GM19240 (cell line): ENCODE results near the gene ZNF593OS.

Experiments used
- DNase-seq: peaks from one replicate; pipeline ENCODE4 v3.0.0; 2011; ENCODE audit warnings: low spot score; ENCODE audit not compliant: insufficient read length

Gene ZNF593OS

DNA sequence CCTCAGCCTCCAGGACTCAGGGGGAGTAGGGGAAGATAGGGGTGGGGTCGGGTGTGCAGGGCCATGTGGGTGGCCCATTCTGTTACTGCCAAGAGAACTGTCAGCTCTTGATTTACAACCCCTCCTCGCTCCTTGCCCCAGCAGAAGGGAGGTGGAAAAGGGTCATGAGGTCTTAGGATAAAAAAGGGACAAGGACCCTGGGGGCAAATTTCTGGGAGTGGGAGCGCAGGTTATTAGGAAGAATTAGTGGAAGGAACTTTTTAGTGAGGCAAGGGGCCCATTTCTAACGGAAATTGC lies 11.9 kb downstream of the ZNF593OS start:
- DNase-seq, result no peak

GRCh38 chr1:26158908-26159742 lies 12.5 kb downstream of the ZNF593OS start, which contains the start of gene FAM110D:
TSS of gene FAM110D (plus strand) at chr1:26159079. CDS start at chr1:26161292, 2,213 bp downstream.
- no peak for DNase-seq

DNA sequence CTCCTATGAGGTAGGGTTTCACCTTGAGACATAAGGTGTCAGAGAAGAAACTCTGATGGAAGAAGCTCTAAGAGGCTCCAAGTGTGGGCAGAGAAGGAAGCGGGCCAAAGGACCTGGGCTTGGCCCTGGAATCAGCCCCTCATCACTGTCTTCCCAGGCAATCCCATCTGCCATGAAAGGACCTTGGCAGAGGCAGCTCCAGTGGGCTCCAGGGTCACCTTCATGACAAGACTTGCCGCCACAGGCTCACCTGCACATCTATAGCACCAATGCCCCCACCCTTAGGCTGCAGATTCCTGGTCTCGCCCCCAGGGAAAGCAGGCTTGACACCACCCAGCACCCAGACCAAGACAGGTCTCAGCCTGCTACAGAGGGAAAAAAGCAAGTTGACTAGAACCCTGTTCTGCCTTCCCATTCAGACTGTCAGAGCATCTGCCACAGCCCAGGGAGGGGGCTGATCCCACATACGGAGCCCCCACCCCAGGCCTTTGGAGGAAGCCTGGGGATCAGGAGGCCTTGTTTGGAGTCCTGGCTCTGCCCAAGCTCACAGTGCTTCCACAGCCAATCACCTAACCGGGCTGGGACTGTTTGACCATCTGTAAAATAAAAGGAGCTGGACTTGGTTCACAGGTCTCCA lies 13.2 kb downstream of the ZNF593OS start:
- DNase-seq, result no peak

GRCh38 chr1:26156285-26157038 lies 15.2 kb downstream of the ZNF593OS start:
- no peak for DNase-seq

GRCh38 chr1:26155370-26156284 lies 16.0 kb downstream of the ZNF593OS start:
- no peak for DNase-seq

DNA sequence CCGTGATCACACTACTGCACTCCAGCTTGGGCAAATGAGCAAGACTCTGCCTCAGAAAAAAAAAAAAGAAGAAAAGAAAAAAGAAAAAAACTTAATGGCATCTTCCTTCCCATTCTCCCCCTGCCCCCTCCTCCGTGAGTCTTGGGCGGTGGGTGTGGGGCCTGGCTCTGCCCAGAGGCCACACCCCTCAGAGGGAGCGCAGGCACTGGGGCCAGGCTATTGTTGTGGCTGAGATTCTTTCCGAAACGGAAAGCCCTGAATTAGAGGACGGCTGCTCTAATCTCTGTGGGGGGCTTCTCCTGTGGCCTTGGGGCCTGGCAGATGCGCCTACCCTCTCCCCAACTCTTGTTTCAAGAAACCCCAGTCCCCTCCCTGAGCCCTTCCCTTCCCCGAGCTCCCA lies 16.9 kb downstream of the ZNF593OS start:
- DNase-seq, result no peak

GRCh38 chr1:26153966-26154532 lies 17.6 kb downstream of the ZNF593OS start:
- DNase-seq, result no peak

DNA sequence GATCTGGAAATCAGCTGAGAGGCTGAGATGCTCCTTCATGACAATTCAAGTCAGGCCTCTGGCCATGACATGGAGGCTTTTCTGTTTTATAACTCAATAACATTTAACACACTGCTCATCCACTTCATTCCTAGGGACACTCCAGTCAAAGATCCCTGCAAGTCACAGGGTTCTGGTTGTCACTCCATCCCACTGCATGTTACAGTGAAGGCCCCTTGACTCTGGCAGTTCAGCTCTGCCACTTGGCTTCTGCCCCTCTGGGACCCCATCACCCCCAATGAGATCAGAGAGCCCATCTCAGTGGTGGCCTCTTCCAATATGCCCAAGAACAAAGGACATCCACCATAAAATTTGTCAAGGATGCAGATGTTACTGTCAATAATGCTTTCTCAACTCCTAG lies 22.7 kb downstream of the ZNF593OS start:
- no peak for DNase-seq

DNA sequence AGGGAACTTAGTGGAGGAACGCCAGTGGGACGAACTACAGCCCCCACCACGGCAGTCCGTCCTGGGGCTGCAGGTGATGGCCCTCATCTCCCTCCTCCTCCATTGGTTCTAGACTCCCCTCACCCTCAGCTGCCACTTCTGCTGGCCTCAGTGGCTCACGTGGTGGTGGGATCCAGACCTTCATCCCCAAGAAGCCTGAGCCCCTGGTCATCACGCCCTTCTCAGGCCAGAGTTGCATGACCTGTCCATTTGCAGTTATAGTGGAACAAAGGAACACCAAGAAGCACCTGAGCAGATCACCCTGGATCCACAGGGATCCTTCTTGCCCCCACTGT lies 25.7 kb downstream of the ZNF593OS start:
- no peak for DNase-seq

GRCh38 chr1:26145041-26145959 lies 26.3 kb downstream of the ZNF593OS start:
- DNase-seq, result peak; percentile 76

GRCh38 chr1:26142159-26142558 lies 29.5 kb downstream of the ZNF593OS start:
- no peak for DNase-seq

- no peak for DNase-seq
Observed at GRCh38 chr1:26138974-26139558, 32.6 kb downstream of the ZNF593OS start.

GRCh38 chr1:26134466-26134865 lies 37.2 kb downstream of the ZNF593OS start:
- no peak for DNase-seq

DNA sequence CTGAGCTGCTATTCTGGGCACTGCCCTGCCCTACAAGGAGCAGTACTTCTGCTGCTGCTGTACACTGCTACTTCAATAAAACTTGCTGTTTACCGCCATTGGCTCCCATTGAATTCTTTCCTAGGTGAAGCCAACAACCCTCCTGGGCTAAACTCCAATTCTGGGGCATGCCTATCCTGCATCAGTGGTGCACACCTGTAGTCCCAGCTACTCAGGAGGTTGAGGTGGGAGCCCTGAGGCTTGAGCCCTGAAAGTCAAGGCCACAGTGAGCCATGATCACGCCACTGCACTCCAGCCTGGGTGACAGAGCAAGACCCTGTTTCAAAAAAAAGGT lies 38.8 kb downstream of the ZNF593OS start:
- DNase-seq, result no peak

- DNase-seq, result no peak
Observed at GRCh38 chr1:26132128-26132833, 39.4 kb downstream of the ZNF593OS start.

- no peak for DNase-seq
Observed at GRCh38 chr1:26130695-26131094, 40.9 kb downstream of the ZNF593OS start.

GRCh38 chr1:26129778-26130177 lies 41.9 kb downstream of the ZNF593OS start:
- no peak for DNase-seq

GRCh38 chr1:26127235-26128163 lies 44.1 kb downstream of the ZNF593OS start:
- no peak for DNase-seq
